ENCODE data around the gene CFAP70.
A peak's percentile ranks its signal among the peaks of the same experiment; 100 is the strongest.

Gene CFAP70

GRCh38 chr10:73215749-73216148 lies 142.9 kb downstream of the CFAP70 start:
- no peak for DNase-seq (ENCODE audit: low read depth)

- DNase-seq (ENCODE audit: low read depth), result no peak
Observed at GRCh38 chr10:73211106-73211811, 147.4 kb downstream of the CFAP70 start.

GRCh38 chr10:73210395-73211105 lies 148.1 kb downstream of the CFAP70 start:
- DNase-seq (ENCODE audit: low read depth), result no peak

GRCh38 chr10:73209705-73210104 lies 149.0 kb downstream of the CFAP70 start:
- DNase-seq (ENCODE audit: low read depth), result peak; percentile 78

GRCh38 chr10:73207883-73208282 lies 150.8 kb downstream of the CFAP70 start:
- no peak for DNase-seq (ENCODE audit: low read depth)

- DNase-seq (ENCODE audit: low read depth), result no peak
Observed at GRCh38 chr10:73206385-73206784, 152.3 kb downstream of the CFAP70 start.

- no peak for DNase-seq (ENCODE audit: low read depth)
Observed at GRCh38 chr10:73205890-73206289, 152.8 kb downstream of the CFAP70 start.

- no peak for DNase-seq (ENCODE audit: low read depth)
Observed at GRCh38 chr10:73205081-73205480, 153.6 kb downstream of the CFAP70 start.

All from EH (cell line).